Activated effector memory CD4-positive, alpha-beta T cell treated with Interleukin-2 at 50 U/mL for 16 hours (primary cell): Measurements from ENCODE around the gene TTLL11.
"Not testable (repeated sequence)": the region's sequence is repeated elsewhere in the genome, so short reads cannot be mapped to it uniquely, and the experiment has no call there.

ENCODE experiments used
- DNase-seq: peaks from one replicate; pipeline ENCODE4 v3.0.0-alpha.2; 2020

Gene TTLL11

GRCh38 chr9:121996783-121997182, 96.3 kb downstream of the TTLL11 start:
- no peak for DNase-seq

- no peak for DNase-seq
Observed at GRCh38 chr9:121995997-121996396, 97.1 kb downstream of the TTLL11 start.

DNA sequence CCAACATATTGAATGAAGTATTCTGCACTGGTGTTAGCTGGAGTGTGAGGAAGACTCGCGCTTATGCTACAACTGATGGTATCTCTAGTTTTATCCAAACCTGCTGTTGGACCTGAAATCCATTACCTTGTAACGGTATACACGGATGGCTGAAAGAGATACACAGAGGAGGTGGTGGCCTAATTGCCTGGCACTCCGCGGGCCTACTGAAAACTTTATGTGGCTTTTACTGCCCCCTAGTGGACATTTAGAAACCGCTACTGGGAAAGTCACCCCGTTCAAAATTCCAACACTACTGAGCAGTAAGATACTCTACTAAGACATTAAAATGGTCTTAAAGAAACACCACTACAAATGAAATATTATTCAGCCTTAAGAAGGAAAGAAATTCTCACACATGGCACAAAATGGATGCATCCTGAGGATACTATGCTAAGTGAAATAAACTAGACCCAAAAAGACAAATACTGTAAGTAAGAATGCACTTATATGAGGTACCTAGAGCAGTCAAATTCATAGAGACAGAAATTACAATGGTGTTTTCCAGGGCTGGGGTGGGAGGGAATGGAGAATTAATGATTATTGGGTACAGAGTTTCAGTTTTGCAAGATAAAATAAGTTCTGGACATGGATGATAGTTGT, 100.4 kb downstream of the TTLL11 start:
- no peak for DNase-seq

DNA sequence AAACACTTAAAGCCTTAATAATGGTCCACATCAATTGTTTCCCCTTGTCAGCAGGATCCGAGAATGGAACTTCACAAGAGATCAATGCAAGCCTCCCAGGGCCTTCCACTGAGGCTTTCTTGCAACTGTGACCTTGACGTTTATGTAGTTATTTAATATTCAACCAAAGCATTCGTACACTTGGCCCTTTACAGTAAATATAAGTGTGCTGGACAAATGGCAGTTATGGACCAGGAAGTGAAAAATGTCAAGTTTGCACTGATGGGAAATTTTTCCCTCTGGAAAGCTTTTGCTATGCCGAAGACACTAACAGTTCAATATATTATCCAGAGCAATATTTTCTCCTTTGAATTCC, 101.8 kb downstream of the TTLL11 start:
- DNase-seq: no peak

GRCh38 chr9:121990600-121991306, 102.4 kb downstream of the TTLL11 start:
- DNase-seq: no peak

DNA sequence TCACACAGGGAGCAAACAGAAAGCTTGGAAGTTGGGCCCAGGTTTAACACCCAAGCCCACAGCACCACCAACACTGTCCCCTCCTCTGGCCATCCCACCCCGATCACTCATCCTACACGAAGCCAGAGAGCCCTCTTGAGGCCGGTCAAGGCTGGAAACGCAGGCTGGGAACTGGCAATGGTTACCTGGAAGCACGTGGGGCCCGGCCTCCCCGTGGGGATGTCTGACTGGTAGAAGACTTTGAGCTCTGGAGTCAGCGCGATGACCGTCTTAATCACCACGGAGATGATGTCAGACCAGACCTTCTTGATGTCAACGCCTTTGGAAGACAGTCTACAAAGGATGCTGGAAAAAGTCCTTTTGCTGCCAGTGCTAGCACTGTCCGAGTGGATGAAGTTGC, 104.1 kb downstream of the TTLL11 start:
- no peak for DNase-seq

GRCh38 chr9:121987314-121987713, 105.8 kb downstream of the TTLL11 start:
- DNase-seq: no peak

- no peak for DNase-seq
Observed at GRCh38 chr9:121985792-121986494, 107.2 kb downstream of the TTLL11 start.

GRCh38 chr9:121984726-121985402, 108.2 kb downstream of the TTLL11 start:
- no peak for DNase-seq

DNA sequence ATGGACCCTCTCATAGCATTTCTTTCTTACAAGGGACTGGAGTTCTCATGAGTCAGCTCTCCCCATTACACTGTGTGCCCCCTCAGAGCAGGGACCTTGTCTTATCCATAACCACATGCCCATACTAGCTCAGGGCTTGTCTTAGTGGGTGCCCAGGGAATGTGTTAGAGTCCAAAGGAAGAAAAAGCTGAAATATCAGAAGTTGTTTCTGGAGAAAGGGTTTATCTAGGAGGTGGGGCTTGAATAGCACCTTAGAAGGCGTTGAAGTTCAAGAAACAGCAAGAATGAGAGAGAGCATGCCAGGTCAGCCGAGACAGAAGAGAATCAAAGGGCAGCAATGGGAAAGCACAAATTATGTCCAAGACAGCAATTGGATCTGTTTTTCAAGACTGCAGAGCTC, 109.4 kb downstream of the TTLL11 start:
- DNase-seq: no peak

- DNase-seq: no peak
Observed at GRCh38 chr9:121981118-121981883, 111.8 kb downstream of the TTLL11 start.

DNA sequence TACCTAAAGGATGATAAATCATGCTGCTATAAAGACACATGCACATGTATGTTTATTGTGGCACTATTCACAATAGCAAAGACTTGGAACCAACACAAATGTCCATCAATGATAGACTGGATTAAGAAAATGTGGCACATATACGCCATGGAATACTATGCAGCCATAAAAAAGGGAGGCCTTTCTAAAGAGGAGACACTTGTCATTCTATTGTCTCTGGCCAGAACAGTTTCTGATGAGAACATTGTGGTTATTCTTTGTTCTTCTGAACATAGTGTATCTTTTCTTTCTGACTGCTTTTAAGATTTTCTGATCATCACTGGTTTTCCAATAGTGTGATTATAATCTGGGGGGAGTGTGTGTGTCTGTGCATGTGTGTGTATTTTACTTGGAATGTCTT, 112.4 kb downstream of the TTLL11 start:
- DNase-seq: not testable (repeated sequence)

- no peak for DNase-seq
Observed at GRCh38 chr9:121979736-121980135, 113.4 kb downstream of the TTLL11 start.

- no peak for DNase-seq
Observed at GRCh38 chr9:121976751-121977150, 116.4 kb downstream of the TTLL11 start.

- no peak for DNase-seq
Observed at GRCh38 chr9:121975801-121976277, 117.3 kb downstream of the TTLL11 start.

- DNase-seq: no peak
Observed at GRCh38 chr9:121974421-121974820, 118.7 kb downstream of the TTLL11 start.

- DNase-seq: no peak
Observed at GRCh38 chr9:121972501-121972981, 120.6 kb downstream of the TTLL11 start.

DNA sequence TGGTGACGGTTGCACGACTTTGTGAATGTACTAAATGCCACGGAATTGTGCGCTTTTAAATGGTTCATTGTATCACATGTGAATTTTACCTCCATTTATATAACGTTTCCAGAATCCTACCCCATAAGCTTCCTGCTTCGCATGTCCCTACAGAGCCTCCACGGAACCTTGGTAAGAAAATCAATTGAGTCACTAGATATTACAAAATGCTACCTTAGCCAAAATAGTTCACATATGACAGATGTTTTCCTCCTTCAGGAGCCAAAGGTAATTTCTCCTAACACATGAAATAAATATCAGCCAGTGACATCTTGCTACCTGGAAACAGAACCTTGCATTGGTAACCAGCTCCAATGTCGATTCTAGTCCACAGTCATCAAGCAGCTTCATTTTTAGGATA, 125.1 kb downstream of the TTLL11 start:
- DNase-seq: no peak

- DNase-seq: no peak
Observed at GRCh38 chr9:121966706-121967105, 126.4 kb downstream of the TTLL11 start.

- DNase-seq: no peak
Observed at GRCh38 chr9:121963528-121963995, 129.5 kb downstream of the TTLL11 start.

- DNase-seq: no peak
Observed at GRCh38 chr9:121962421-121962820, 130.7 kb downstream of the TTLL11 start.

DNA sequence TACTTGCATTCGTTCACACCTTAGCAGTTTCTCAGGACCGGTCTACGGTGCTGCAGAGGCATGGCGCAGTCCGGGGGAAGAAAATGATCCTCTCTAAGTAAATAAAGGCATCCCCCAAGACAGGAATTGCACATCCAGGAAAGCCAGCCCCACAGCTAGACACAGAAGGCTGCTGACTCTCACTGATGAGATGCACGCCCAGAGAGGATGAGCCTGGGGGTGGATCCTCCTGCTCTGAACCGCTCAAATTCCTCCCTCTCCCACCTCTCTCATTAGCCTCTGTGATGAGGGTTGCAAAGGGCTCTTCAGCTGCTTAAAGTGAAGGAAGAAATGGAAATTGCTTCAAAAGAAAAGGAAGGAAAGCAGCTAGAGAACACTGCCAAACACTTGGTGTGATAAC, 132.4 kb downstream of the TTLL11 start:
- no peak for DNase-seq
